ENCODE results near the gene PATE2.

The PATE2 gene

GRCh38 chr11:125778728-125779127, at the start of gene PATE2:
PATE2 (minus strand) TSS chr11:125778828; CDS start chr11:125778773, 55 bp downstream.
- DNase-seq (ENCODE audit: low read depth in 1 of 2, low spot score in 1 of 2) = no peak

GRCh38 chr11:125807909-125808308, 29.3 kb upstream of the PATE2 start:
- DNase-seq (ENCODE audit: low read depth in 1 of 2, low spot score in 1 of 2) = no peak

DNA sequence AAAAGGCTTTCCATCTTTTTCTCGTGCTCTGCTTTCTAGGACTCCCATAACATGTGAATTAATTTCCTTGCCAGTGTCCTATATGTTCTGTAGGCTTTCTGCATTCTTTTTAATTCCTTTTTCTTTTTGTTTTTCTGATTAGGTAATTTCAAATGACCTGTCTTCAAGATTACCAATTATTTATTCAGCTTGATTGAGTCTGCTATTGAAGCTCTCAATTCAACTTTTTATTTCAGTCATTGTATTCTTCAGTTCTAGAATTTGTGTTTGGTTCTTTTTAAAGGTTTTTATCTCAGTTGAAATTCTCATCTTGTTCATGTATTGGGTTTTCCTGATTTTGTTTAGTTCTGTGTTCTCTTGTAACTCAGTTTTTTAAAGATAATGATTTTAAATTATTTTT, 23.8 kb upstream of the PATE2 start:
- DNase-seq (ENCODE audit: low read depth in 1 of 2, low spot score in 1 of 2) = no peak

- DNase-seq (ENCODE audit: low read depth in 1 of 2, low spot score in 1 of 2) = no peak
Measured at GRCh38 chr11:125799808-125800207, 21.2 kb upstream of the PATE2 start.

GRCh38 chr11:125797641-125798040, 19.0 kb upstream of the PATE2 start:
- DNase-seq (ENCODE audit: low read depth in 1 of 2, low spot score in 1 of 2) = no peak

DNA sequence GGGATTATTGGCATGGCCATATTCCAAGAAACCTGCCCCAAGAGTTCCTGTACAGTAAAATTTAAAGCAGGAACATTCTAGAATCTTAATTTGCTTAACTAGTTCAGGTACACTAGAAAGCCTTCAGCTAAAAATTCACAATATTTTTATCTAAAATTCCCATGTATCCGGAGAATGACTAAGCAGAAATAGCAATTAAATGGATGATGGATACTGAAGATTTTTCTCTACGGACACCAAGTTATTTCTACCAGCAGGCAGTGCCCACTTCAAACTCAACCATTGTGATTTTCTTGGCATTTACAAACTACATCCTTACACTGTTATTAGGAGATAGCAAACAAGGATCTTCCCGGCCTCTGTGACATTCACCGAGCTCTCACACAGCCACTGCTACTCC, 12.2 kb upstream of the PATE2 start:
- DNase-seq (ENCODE audit: low read depth in 1 of 2, low spot score in 1 of 2) = no peak

DNA sequence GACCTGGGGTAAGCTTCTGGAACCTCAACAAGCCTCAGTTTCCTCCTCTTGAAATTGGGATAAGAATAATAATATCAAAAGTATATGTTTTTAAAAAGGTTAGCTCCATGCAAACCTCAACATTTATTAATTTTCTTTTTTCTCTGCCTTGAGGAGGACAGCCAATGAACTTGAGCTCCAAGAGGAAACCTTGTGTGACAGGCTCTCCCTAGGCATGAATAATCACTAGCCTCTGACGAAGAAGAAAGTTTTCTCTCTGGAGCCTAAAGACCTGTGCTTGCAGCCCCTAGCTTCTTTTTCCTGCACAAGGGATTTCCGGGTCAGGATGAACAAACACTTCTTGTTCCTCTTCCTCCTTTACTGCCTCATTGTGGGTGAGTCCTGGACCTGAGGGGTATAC, 9.2 kb upstream of the PATE2 start, which contains the start of gene PATE3:
PATE3 (plus strand) TSS at position 301 of the 400 bp plus-strand sequence; CDS start at position 326, 25 bp downstream.
- DNase-seq (ENCODE audit: low read depth in 1 of 2, low spot score in 1 of 2) = no peak

GRCh38 chr11:125784678-125785077, 6.0 kb upstream of the PATE2 start:
- no peak for DNase-seq (ENCODE audit: low read depth in 1 of 2, low spot score in 1 of 2)

- DNase-seq (ENCODE audit: low read depth in 1 of 2, low spot score in 1 of 2) = no peak
Measured at GRCh38 chr11:125777309-125777708, 1.3 kb downstream of the PATE2 start.

DNA sequence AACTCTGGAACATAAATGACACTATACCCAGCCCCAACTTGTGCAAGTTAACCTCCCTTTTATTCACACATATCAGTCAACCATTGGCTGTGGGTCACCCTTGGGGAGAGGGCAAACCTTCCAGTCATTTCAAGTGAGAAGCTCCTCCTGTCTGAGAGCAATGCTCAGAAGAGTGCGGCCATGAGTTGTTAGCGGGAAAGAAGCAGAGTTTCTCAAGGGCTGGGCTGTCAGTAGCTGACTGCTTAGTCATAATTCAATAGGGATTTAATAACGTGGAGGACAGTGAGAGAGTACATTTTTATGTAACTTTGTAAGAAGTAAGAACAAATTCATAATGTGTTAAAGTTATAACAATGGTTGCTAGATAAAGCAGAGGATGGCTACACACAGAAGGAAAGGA, 5.1 kb downstream of the PATE2 start:
- DNase-seq (ENCODE audit: low read depth in 1 of 2, low spot score in 1 of 2) = no peak

DNA sequence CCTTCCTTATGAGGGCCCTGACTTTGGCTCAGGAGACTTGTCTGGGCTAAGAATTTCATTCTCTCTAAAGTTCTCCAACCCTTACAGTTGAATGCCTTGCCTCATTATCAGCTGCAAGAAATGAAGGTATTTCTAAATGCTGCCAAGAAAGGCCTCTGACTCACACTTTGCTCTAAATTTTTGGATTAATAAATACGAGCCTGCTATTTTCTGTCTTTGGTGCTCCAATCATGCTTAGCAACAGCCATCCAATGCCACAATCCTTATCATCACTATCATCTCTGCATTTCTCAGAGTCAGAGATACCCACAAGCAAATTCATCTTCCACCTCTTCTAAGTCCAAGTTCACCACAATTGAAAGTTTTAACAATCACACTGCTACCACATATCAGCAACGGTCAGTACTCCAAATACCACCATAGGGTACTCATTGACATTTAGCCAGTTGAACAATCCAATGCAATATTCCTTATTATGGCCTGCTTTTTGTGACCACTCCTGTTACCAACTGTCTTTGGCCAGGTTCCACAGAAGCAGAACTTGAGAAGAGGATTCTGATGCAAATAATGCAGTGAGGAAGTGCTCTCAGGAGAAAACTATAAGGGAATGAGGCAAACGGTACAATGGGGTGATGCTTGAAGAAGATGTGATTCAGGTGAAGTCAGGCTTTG, 5.7 kb downstream of the PATE2 start:
- no peak for DNase-seq (ENCODE audit: low read depth in 1 of 2, low spot score in 1 of 2)

DNA sequence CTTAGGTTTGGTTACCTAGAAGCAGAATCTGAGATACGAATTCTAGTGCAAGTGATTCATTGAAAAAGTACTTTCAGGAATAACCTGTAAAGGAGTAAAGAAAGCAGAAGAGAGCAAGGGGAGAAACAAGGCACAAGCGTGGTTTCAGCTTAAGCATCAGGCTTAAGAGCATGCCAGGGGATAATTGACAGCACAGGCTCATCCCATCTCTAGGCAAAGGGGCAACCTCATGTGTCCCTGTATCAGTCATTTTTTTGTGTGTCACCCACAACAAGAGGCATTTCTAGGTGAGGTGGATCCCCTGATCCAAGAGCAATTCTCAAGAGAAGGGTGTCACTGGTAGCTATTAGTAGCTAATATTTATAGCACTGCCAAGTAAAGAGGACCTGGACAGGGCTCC, 8.0 kb downstream of the PATE2 start:
- DNase-seq (ENCODE audit: low read depth in 1 of 2, low spot score in 1 of 2) = no peak

- DNase-seq (ENCODE audit: low read depth in 1 of 2, low spot score in 1 of 2) = no peak
Measured at GRCh38 chr11:125768336-125769046, 10.1 kb downstream of the PATE2 start.

DNA sequence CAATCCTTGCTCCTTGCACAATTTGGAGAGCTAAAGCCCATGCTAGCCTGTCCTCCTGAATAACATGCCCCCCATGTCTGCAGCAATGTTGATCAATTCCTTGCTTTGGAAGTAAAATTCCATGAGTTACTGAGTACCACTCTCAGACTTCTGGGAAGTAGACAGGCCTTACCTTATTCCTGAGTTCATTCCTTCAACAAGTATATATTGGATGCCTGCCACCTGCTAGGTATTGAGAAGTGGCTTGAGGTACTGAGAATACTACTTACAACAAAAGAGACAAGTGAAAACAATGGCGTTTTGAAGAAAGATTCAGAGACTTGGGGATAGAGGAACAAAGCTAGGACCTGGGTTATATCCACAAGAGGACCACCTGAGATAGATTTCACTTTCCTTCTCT, 12.4 kb downstream of the PATE2 start:
- no peak for DNase-seq (ENCODE audit: low read depth in 1 of 2, low spot score in 1 of 2)

DNA sequence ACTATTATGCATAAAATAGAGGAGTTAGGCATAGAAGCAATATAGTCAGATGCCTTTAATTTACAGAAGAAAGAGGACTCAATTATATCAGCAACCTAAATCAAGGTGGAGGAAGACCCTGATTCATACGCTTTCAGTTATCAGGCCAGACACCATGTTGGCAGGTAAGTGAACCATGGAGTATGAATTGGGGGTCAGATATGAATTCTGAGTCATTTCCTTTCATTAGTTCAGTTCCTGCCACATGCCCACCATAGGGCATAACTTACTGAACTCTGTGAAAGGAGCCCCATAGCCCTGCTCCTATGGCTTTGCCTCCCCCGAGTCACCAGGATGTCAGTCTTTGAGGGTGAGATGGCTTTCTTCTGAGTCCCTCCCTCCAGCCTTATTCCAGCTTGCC, 15.1 kb downstream of the PATE2 start:
- no peak for DNase-seq (ENCODE audit: low read depth in 1 of 2, low spot score in 1 of 2)

- DNase-seq (ENCODE audit: low read depth in 1 of 2, low spot score in 1 of 2) = no peak
Measured at GRCh38 chr11:125762445-125762844, 16.2 kb downstream of the PATE2 start.

GRCh38 chr11:125756050-125756449, 22.6 kb downstream of the PATE2 start:
- DNase-seq (ENCODE audit: low read depth in 1 of 2, low spot score in 1 of 2) = no peak

- DNase-seq (ENCODE audit: low read depth in 1 of 2, low spot score in 1 of 2) = no peak
Measured at GRCh38 chr11:125750629-125751028, 28.0 kb downstream of the PATE2 start.

DNA sequence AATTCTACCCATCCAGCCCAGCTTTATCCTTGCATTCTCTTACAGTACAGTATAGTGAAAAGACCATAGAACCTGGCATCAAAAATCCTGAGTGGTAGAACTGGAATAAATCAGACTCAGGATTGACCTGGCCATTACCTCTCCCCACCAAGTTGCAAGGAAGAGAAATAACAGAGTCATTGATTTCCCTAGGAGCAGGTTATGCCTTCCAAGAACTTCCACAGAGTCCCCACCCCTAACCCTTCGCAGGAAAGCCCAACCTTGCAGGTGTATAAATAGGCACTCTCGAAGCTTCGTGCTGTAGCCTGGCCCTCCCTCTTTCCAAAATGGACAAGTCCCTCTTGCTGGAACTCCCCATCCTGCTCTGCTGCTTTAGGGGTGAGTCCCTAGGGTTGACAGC, 32.6 kb downstream of the PATE2 start, which contains the start of gene PATE1:
PATE1 (plus strand) TSS at position 301 of the 400 bp plus-strand sequence; CDS start at position 327, 26 bp downstream.
- no peak for DNase-seq (ENCODE audit: low read depth in 1 of 2, low spot score in 1 of 2)

DNA sequence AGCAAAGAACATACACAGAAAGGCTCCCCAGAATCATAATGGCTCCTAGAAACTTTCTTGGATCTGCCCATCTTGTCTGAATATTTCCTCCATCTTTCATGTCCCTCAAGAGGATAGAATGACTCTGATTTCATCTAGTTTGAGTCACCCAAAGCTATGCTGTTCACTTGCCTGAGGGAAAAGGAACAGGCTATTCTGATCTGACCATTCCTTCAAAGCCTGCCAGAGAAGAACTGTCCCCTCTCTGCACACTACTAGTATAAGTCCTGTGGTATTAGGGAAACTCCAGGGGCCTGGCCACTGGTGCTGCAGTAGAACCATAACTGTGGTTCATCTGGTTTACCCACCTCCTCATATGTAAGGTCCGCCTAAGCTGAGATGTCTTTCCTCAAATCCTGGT, 34.9 kb downstream of the PATE2 start:
- DNase-seq (ENCODE audit: low read depth in 1 of 2, low spot score in 1 of 2) = no peak

DNA sequence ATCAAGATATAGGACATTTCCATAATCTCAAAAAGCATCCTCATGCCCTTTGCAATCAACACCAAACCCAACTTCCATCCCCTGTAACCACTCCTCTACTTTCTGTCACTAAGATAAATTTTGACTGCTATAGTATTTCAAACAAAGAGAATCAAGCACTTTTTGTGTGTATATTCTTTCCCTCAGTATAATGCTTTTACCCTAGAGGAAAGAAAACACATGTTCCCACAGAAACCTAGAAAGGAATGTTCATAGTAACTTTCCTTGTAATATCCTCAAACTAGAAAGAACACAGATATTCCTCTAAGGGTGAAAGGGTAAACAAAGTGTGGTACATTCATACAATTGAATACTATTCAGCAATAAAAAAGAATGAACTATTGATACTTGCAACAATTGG, 38.0 kb downstream of the PATE2 start:
- no peak for DNase-seq (ENCODE audit: low read depth in 1 of 2, low spot score in 1 of 2)

- no peak for DNase-seq (ENCODE audit: low read depth in 1 of 2, low spot score in 1 of 2)
Measured at GRCh38 chr11:125728969-125729368, 49.7 kb downstream of the PATE2 start.

Measured in stimulated activated CD4-positive, alpha-beta T cell treated with anti-CD3 and anti-CD28 coated beads, Interleukin-15, amount 100 ng/mL, for 1 hour (primary cell).